Astrocyte (in vitro differentiated cells and primary cell): ENCODE measurements around the gene SLC7A5.

ENCODE experiments used
- EZH2 ChIP-seq: IDR thresholded peaks from 2 replicates; pipeline ENCODE4 v1.6.1; 2012; ENCODE audit warnings: mild to moderate bottlenecking, low read length, inconsistent platforms; ENCODE audit not compliant: insufficient read depth
- TF ChIP-seq, protein P1 (sequence below): IDR thresholded peaks from 2 replicates; pipeline ENCODE4 v1.5.1; 2011; ENCODE audit warnings: low read depth, mild to moderate bottlenecking, inconsistent platforms, low read length, moderate library complexity; ENCODE audit not compliant: insufficient read depth

DNA sequence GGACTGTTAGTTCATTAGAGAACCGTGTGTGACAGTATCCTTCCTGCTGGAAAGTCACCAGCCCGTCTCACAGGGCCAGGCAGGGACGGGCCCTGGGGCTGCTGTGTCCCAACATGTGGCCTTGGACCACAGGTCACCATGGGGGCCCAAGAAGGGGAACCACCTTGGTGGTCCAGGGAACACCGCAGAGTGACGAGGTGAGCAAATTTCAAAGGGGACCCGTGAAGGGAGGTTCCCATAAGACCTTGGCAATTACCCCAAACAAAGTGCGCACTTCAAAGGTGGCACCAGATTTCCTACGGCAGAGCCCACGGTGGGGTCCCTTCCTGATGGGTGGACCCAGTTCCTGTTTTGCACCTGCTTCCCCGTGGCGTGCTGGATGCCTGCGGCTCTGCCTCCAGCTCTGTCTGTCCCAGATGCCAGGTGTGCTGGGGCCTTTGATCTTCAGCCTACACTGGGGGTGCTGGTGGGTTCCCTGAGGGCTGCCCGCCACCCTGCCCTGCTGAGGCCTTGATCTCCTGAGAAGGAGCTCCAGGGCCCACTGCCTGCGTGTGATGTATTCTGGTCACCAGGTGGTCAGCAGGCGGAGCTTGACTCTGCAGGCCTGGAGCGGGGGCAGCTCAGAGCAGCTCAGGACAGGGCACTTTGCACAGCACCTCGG lies 27.0 kb downstream of the SLC7A5 start:
- TF ChIP-seq, protein P1, sequence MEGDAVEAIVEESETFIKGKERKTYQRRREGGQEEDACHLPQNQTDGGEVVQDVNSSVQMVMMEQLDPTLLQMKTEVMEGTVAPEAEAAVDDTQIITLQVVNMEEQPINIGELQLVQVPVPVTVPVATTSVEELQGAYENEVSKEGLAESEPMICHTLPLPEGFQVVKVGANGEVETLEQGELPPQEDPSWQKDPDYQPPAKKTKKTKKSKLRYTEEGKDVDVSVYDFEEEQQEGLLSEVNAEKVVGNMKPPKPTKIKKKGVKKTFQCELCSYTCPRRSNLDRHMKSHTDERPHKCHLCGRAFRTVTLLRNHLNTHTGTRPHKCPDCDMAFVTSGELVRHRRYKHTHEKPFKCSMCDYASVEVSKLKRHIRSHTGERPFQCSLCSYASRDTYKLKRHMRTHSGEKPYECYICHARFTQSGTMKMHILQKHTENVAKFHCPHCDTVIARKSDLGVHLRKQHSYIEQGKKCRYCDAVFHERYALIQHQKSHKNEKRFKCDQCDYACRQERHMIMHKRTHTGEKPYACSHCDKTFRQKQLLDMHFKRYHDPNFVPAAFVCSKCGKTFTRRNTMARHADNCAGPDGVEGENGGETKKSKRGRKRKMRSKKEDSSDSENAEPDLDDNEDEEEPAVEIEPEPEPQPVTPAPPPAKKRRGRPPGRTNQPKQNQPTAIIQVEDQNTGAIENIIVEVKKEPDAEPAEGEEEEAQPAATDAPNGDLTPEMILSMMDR, result no peak
- no peak for TF ChIP-seq EZH2
